Measurements from ENCODE around the gene SNAPC1.

SNAPC1 gene

DNA sequence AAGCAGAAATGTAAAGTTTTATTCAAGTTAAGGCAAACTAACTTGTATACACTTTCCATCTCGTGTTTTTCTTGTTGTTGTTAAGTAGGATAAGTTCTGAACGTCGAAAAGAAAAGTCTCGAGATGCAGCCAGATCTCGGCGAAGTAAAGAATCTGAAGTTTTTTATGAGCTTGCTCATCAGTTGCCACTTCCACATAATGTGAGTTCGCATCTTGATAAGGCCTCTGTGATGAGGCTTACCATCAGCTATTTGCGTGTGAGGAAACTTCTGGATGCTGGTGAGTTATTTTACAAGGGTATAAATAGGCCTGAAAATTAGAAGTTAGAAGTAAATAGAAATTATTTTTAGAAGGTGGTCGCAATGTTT, 41.9 kb upstream of the SNAPC1 start:
- ChIA-PET POLR2A (interaction anchor here (1.2 kb wide), 1 partner anchor 25 kb away, joined by 4 read pairs; the partner anchor contains the start of gene HIF1A), CTCF (interaction anchor here (0.9 to 2.6 kb wide), 10 partner anchors 8 to 259 kb away, joined by 3 to 12 read pairs (median 3); no protein-coding TSS in a partner anchor)
- H3K4me3 ChIP-seq (ENCODE audit: low read depth, low read length): no peak overlapping the region
- DNase-seq (ENCODE audit: low read depth, low spot score): no peak
- TF ChIP-seq, protein P1, sequence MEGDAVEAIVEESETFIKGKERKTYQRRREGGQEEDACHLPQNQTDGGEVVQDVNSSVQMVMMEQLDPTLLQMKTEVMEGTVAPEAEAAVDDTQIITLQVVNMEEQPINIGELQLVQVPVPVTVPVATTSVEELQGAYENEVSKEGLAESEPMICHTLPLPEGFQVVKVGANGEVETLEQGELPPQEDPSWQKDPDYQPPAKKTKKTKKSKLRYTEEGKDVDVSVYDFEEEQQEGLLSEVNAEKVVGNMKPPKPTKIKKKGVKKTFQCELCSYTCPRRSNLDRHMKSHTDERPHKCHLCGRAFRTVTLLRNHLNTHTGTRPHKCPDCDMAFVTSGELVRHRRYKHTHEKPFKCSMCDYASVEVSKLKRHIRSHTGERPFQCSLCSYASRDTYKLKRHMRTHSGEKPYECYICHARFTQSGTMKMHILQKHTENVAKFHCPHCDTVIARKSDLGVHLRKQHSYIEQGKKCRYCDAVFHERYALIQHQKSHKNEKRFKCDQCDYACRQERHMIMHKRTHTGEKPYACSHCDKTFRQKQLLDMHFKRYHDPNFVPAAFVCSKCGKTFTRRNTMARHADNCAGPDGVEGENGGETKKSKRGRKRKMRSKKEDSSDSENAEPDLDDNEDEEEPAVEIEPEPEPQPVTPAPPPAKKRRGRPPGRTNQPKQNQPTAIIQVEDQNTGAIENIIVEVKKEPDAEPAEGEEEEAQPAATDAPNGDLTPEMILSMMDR (IDR thresholded peaks at IDR 0.05; ENCODE audit: insufficient read depth, low read length, missing control alignments): no peak

DNA sequence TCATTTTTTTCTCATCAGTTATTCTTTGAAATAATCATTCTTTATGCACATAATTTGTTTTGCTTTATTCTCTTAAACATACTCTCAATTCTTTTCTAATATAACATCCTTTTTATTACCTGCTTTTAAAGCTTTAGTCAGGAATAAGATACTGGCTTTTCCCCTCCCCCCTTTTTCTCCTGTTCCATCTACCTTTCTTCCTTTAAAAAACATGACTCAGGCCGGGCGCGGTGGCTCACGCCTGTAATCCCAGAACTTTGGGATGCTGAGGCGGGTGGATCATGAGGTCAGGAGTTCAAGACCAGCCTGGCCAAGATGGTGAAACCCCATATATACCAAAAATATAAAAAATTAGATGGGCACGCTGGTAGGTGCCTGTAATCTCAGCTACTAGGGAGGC, 41.5 kb upstream of the SNAPC1 start:
- TF ChIP-seq, protein P1 (IDR thresholded peaks at IDR 0.05; ENCODE audit: insufficient read depth, low read length, missing control alignments): no peak
- H3K4me3 ChIP-seq (ENCODE audit: low read depth, low read length): no peak overlapping the region
- POLR2A ChIA-PET: no interaction called here
- CTCF ChIA-PET: interaction anchor here (0.9 to 2.6 kb wide), 11 partner anchors 7 to 260 kb away, joined by 3 to 12 read pairs (median 4); no protein-coding TSS in a partner anchor
- no peak for DNase-seq (ENCODE audit: low read depth, low spot score)

DNA sequence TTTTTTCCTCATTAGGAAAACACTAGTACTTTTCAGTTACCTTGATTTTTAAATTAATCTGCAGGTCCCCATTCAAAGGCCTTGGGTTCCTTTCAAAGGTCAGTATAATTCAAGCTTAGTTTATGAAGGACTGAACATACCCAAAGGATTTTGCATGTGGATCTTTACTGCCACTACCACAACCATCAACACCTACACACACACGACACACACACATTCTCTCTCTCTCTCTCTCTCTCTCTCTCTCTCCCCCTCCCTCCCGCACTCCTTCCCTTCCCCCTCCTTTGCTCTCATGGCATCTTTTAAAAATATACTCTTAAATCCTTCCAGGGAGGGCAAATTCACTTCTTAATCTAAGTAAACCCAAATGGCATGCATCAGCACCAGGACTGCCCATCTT, 38.1 kb upstream of the SNAPC1 start:
- no peak overlapping the region for H3K4me3 ChIP-seq (ENCODE audit: low read depth, low read length)
- no peak for DNase-seq (ENCODE audit: low read depth, low spot score)
- ChIA-PET CTCF (no interaction called here), POLR2A (interaction anchor here (0.6 kb wide), 1 partner anchor 159 kb away, joined by 3 read pairs; no protein-coding TSS in a partner anchor)
- TF ChIP-seq, protein P1 (IDR thresholded peaks at IDR 0.05; ENCODE audit: insufficient read depth, low read length, missing control alignments): no peak

DNA sequence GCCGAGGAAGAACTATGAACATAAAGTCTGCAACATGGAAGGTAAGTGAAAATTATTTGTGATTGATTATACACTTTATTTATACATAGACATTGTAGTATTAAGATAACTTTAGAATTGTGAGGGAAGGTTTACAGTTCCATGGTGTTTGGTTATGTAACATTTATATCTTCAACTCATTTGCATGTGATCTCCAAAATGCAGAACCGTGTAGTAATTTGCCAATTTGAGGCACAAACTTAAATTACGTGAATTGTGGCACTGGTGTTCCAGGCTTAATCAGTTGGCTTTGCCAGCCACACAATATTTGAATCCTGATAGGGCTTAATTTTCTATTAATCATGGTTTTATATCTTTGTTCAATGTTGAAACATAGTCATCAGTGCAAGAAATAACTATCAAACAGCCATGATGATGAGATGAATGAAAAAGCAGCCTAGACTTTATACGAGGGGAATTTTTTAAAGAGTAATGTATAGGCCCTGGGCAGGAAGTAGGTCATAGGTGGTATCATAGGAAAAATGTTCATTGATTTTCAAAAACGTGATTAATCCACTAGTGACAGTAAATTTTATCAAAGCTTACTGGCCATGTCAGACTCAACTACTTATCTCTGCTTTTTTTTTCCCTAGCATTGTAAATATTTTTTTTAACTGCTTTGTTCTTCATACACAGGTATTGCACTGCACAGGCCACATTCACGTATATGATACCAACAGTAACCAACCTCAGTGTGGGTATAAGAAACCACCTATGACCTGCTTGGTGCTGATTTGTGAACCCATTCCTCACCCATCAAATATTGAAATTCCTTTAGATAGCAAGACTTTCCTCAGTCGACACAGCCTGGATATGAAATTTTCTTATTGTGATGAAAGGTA, 35.2 kb upstream of the SNAPC1 start:
- CTCF ChIA-PET: interaction anchor here (1.0 to 1.1 kb wide), 3 partner anchors 17 to 266 kb away, joined by 3 to 6 read pairs (median 3); no protein-coding TSS in a partner anchor
- TF ChIP-seq, protein P1 (IDR thresholded peaks at IDR 0.05; ENCODE audit: insufficient read depth, low read length, missing control alignments): no peak

DNA sequence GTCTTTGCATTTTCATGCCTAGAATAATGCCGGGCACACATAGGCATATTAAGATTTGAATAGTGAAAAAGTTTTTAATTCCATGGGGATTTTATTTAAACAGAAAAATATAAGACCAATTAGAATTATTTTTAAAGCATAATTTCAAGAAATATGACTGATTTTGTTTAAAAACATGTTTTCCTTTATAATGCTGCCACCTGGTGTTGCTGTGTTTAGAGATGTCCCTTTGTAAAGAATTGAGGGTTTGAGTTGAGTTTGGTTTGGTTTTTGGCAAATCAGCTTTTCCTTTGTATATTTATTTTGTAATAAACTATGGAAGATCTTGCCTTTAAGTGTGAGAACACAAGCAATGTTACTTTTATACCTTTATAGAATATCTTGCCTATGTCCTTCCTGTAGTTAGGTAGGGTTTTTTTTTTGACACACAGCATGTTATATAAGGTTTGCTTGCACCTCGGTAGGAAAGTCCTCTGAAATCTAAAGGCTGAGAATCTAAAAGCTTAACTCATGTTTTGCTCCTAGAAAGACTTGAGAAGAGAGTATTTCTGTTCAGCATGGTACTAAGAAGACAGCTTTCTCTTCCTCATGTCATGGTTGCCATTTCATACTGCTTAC, 31.4 kb upstream of the SNAPC1 start:
- TF ChIP-seq, protein P1 (IDR thresholded peaks at IDR 0.05; ENCODE audit: insufficient read depth, low read length, missing control alignments): no peak
- DNase-seq (ENCODE audit: low read depth, low spot score): no peak
- H3K4me3 ChIP-seq (ENCODE audit: low read depth, low read length): no peak overlapping the region
- CTCF ChIA-PET: interaction anchor here (0.7 to 3.9 kb wide), 8 partner anchors 11 to 274 kb away, joined by 3 to 20 read pairs (median 4); no protein-coding TSS in a partner anchor
- POLR2A ChIA-PET: interaction anchor here (0.7 kb wide), 1 partner anchor 238 kb away, joined by 3 read pairs; no protein-coding TSS in a partner anchor

More for the DNA sequence above, 35.2 kb upstream of the SNAPC1 start:
- POLR2A ChIA-PET: no interaction called here
- H3K4me3 ChIP-seq (ENCODE audit: low read depth, low read length): no peak overlapping the region
- DNase-seq (ENCODE audit: low read depth, low spot score): no peak

DNA sequence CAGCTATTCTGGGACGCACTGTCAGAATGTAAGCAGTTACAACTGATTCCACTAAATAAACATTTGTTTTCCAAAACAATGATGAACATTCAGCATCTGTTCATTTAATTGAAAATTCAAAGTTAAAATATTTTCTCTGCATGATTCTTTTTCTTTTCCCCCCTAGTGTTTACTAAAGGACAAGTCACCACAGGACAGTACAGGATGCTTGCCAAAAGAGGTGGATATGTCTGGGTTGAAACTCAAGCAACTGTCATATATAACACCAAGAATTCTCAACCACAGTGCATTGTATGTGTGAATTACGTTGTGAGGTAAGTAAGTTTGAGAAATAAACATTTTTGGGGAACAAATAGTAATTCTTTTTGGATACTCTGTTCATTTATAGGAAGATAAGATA, 28.2 kb upstream of the SNAPC1 start:
- no peak for DNase-seq (ENCODE audit: low read depth, low spot score)
- TF ChIP-seq, protein P1 (IDR thresholded peaks at IDR 0.05; ENCODE audit: insufficient read depth, low read length, missing control alignments): no peak

More for the DNA sequence above, 28.2 kb upstream of the SNAPC1 start:
- ChIA-PET POLR2A (interaction anchor here (0.6 to 1.3 kb wide), 2 partner anchors 12 to 306 kb away, joined by 3 to 4 read pairs; no protein-coding TSS in a partner anchor), CTCF (interaction anchor here (0.9 to 1.3 kb wide), 3 partner anchors 169 to 273 kb away, joined by 3 to 5 read pairs (median 4); no protein-coding TSS in a partner anchor)
- no peak overlapping the region for H3K4me3 ChIP-seq (ENCODE audit: low read depth, low read length)

Data from AG04449 (cell line).